Stimulated activated CD4-positive, alpha-beta T cell treated with anti-CD3 and anti-CD28 coated beads, Interleukin-4, amount 100 ng/mL, for 48 hours (primary cell): Measurements from ENCODE around the gene KLHDC7A.

Experiments used
- DNase-seq, 2 donors: peaks; one replicate each; pipeline ENCODE4 v3.0.0-alpha.2; 2020; ENCODE audit warnings: low read depth in 2 of 2

Gene KLHDC7A

GRCh38 chr1:18508084-18508483 lies 27.4 kb downstream of the KLHDC7A start:
- DNase-seq: no peak

- DNase-seq: no peak
Observed at GRCh38 chr1:18511149-18511873, 30.6 kb downstream of the KLHDC7A start.

- no peak for DNase-seq
Observed at GRCh38 chr1:18511874-18512150, 31.1 kb downstream of the KLHDC7A start.

DNA sequence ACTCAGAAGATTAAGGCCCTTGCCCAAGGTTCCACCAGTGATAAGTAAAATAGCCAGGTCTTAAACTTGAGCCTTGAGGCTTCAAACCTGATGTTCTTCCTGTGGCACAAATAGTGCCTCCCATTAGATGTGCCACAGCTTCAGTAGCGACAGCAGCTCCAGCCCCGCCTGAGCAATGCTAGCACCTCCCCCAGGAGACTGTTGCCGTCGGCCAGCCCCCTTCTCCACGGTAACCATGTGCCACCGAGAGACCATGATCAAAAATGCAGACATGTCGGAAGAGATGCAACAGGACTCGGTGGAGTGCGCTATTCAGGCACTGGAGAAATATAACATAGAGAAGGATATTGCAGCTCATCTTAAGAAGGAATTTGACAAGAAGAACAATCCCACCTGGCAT lies 32.2 kb downstream of the KLHDC7A start:
- no peak for DNase-seq

- no peak for DNase-seq
Observed at GRCh38 chr1:18513995-18514394, 33.3 kb downstream of the KLHDC7A start.

DNA sequence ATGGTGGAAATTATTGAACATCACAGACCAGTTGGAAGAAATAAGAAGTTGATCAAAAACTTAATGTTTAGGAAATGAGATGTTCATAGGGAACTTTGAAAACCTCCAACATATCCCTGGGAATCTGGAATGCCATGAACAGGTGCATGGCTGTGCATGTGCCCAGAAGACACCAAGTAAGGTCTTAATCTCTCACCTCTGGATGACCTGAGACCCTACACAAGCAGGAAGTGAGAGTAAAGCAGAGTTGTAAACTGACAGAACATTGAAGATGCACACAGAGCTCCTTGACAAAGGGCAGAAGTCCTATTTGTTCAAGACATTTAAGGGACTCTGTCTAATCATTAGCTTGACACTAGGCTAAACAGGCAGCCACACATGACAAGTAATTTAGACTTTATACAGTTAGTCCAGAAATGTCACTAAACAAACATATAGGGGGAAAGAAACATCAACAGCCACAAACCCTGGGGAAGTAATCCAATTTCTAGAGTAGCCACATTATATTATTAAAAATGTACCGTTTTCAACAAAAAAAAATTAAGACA lies 34.5 kb downstream of the KLHDC7A start:
- no peak for DNase-seq

- DNase-seq: no peak
Observed at GRCh38 chr1:18516473-18516872, 35.7 kb downstream of the KLHDC7A start.

- DNase-seq: no peak
Observed at GRCh38 chr1:18526436-18527275, 45.9 kb downstream of the KLHDC7A start.

DNA sequence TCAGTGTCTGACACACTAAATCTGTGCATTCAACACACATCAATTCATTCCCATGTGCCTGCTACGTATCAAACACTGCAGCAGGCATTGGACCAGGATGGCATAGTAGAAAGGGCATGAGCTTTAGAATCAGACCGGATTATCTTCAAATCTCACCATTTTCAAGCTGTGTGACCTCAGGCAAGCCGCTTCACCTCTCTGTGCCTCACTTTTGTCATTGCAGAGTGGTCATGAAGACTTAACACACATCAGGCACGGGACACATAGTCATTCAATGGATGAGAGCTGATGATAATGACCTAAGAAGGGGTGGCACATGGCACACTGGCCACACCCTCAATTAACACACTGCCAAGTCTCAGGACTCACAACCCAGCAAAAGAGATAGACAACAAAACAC lies 46.8 kb downstream of the KLHDC7A start:
- no peak for DNase-seq

DNA sequence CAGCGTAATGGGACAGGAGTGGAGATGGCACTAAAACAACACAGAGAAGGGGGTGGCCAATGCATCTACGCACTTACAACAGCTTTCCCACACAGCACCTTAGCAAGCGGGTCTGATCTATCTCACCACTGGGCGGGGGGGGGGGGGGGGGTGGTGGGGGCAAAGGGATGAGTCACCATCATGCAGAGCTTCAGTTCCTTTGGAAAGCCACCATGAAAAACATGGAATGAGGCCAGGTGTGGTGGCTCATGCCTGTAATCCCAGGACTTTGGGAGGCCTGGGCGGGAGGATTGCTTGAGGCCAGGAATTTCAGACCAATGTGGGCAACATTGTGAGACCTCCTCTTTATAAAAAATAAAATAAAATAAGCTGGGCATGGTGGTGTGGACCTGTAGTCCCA lies 47.2 kb downstream of the KLHDC7A start:
- no peak for DNase-seq

DNA sequence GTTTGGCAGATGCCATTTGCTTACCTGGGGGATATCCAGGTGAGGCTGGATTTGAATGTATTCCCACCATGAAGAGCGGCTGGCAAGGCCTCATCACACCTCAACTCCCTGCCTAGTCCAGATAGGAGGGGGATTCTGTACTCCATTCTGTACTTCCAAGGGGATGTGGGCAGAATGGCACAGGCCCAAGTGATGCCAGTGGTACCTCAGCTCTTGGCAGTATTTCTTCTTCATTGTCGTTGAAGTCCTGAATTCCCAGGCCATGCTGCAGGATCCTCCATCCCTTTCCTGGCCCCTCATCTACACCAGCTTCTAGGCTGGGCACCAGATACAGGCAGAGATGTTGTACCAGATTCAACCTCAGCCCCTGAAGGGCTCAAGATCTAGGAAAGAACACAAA lies 47.9 kb downstream of the KLHDC7A start:
- no peak for DNase-seq

DNA sequence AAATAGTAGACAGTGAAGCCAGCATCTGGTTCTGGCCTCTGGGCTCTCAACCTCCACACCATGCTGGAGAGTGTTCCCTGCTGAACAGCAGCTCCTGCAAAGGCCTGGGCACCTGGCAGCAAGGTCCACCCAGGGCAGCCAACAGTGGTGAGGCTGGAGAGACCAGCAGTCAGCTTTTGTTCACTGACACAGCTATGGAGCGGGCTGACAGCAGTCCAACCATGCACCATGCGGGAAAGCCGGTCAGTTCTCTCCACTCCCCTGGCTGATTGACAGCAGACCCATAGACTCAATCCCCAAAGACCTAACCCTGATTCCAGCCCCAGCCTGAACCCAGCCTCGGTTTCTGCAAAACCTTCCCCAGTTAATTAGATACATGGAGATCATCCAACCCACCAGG lies 49.0 kb downstream of the KLHDC7A start:
- no peak for DNase-seq

DNA sequence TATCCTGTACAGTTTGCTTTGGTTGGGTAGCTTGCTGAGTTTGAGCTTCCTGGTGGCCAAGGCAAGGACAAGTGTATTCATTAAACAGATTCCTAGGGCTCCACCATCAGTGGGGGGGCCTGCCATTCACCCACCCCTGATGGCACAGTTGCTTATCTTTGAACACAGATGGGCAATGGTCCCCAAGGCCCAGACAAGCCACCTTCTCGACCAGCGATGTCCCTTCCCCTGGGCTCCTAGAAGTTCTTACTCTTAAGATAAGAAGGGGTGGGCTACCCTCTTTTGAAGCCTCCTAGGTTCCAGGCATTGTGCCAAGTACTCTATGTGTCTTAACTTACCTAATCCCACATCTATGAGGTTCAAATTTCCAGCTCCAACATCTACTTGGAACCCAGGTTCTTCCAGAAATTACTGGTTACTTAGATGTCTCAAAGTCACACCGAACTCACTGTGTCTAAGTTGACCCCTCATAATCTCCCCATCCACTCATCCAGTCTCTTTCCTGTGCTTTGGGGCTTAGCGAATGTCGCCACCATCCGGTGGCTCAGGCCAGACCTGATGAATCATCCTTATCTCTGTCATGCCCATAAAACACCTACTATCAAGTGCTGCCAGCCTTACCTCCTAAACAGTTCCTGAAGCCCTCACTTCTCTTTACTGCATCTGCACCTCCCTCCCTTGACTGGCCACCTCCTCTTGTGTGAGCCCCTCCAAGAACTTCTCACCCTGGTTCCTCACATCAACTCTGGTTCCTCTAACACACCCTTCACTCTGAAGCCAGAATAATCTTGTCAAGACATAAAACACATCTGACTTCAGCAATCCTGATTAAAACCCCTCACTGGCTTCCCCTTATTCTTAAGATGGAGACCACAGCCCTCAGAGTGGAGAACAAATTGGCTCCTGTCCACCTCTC lies 50.1 kb downstream of the KLHDC7A start:
- no peak for DNase-seq

GRCh38 chr1:18531503-18531845 lies 50.7 kb downstream of the KLHDC7A start:
- DNase-seq: no peak

DNA sequence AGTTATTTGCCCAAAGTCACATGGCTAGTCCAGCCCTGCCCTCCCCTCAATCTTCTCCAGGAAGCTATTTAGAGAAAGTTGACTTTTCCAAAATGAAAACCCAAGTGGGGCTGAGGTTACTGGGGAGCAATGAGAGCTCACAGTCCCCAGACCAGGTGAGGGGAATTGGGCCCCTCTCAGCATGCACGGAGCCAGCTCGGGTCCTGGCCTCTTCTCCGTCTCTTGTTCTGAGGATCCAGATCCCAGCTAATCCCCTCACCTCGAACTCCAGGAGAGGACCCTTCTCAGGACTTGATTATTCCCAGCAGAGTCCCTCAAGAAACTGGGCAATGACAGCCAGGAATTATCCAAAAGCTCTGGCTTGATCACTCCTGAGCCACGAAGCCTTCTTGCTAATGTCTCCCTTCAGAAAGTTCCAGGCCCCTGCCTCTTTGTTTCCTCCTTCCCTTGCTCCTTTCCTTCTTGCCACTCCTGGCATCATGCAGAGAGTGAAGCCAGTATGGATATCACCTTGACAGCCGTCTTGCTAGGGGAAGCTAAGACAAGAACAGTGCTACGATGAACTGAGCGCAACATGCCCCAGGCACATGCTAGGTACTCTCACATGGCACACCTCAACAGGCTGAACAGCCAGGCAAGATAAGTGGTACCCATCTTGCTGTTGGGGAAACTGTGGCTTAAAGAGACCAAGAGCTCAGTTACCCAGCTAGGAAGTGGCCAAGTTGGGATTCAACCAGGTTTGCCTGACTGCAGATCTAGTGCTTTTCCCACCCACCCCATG lies 51.9 kb downstream of the KLHDC7A start:
- no peak for DNase-seq

GRCh38 chr1:18533259-18533658 lies 52.5 kb downstream of the KLHDC7A start:
- no peak for DNase-seq

DNA sequence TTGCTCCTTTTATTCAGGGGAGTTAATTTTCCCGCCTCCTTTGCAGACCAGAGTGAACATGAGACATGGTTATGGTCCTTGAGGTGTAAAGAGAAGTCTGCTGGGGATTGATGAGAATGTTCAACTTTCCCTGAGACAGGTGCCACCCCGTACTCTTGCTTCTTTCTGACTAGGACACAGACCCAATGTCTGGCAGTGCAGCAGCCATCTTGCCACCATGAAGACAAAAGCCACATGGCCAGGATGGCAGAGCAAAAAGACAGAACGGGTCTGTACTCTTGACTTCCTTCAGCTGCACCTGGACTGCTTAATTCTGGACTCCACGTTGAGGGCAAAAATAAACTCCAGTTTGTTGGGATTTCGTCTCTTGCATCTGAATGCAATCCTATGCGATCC lies 54.1 kb downstream of the KLHDC7A start:
- DNase-seq: no peak
